Astrocyte (in vitro differentiated cells and primary cell): Measurements from ENCODE around the gene FAM193B. TPM values are rescaled to one million over a fixed set of nuclear protein-coding genes. Genes with fewer than 3 reads are reported as not detected.

ENCODE experiments used
- DNase-seq: peaks from one replicate; pipeline ENCODE4 v3.0.0-alpha.2; 2010; ENCODE audit warnings: low read depth
- FAIRE-seq: peaks from 2 replicates; lab custom pipeline; 2011; peaks lifted over from hg19 to GRCh38; lab: Jason Lieb, UNC
- H2AFZ ChIP-seq: 2 replicates; pipeline ENCODE4 v1.6.0; 2012; ENCODE audit warnings: low read depth, low read length, inconsistent platforms
- H3K27ac ChIP-seq: 2 replicates; pipeline ENCODE4 v1.5.1; 2011; ENCODE audit warnings: low read depth, low read length, inconsistent platforms
- H3K27me3 ChIP-seq: 2 replicates; pipeline ENCODE4 v1.6.0; 2011; ENCODE audit warnings: low read length, inconsistent platforms; ENCODE audit not compliant: insufficient read depth
- H3K36me3 ChIP-seq: 2 replicates; pipeline ENCODE4 v1.5.1; 2011; ENCODE audit warnings: low read length, inconsistent platforms; ENCODE audit not compliant: insufficient read depth
- H3K4me1 ChIP-seq: 2 replicates; pipeline ENCODE4 v1.5.1; 2011; ENCODE audit warnings: low read length, inconsistent platforms; ENCODE audit not compliant: insufficient read depth
- H3K4me2 ChIP-seq: 2 replicates; pipeline ENCODE4 v1.6.0; 2012; ENCODE audit warnings: low read length, inconsistent platforms
- H3K4me3 ChIP-seq: 2 replicates; pipeline ENCODE4 v1.5.1; 2011; ENCODE audit warnings: low read depth, mild to moderate bottlenecking, low read length, inconsistent platforms; ENCODE audit not compliant: insufficient read depth
- H3K79me2 ChIP-seq: 2 replicates; pipeline ENCODE4 v1.6.0; 2012; ENCODE audit warnings: mild to moderate bottlenecking, low read length, inconsistent platforms; ENCODE audit not compliant: insufficient read depth
- H3K9ac ChIP-seq: 2 replicates; pipeline ENCODE4 v1.6.0; 2012; ENCODE audit warnings: mild to moderate bottlenecking, low read length, inconsistent platforms
- H3K9me3 ChIP-seq: 2 replicates; pipeline ENCODE4 v1.5.1; 2012; ENCODE audit warnings: low read depth, mild to moderate bottlenecking, low read length, inconsistent platforms; ENCODE audit not compliant: insufficient read depth
- H4K20me1 ChIP-seq: 2 replicates; pipeline ENCODE4 v1.6.0; 2012; ENCODE audit warnings: low read length, inconsistent platforms; ENCODE audit not compliant: insufficient read depth
- H3K27ac Mint-ChIP-seq: one replicate; pipeline ENCODE4 v1.8.0; 2021; ENCODE audit warnings: mild to moderate bottlenecking, mixed read lengths; ENCODE audit not compliant: unreplicated experiment
- H3K27me3 Mint-ChIP-seq: one replicate; pipeline ENCODE4 v1.8.0; 2021; ENCODE audit warnings: low read depth, mixed read lengths; ENCODE audit not compliant: unreplicated experiment
- H3K36me3 Mint-ChIP-seq: one replicate; pipeline ENCODE4 v1.8.0; 2021; ENCODE audit warnings: low read depth, mixed read lengths; ENCODE audit not compliant: unreplicated experiment
- H3K4me1 Mint-ChIP-seq: one replicate; pipeline ENCODE4 v1.8.0; 2021; ENCODE audit warnings: low read depth, mixed read lengths; ENCODE audit not compliant: unreplicated experiment
- H3K4me3 Mint-ChIP-seq: one replicate; pipeline ENCODE4 v1.8.0; 2021; ENCODE audit warnings: mild to moderate bottlenecking, moderate library complexity, mixed read lengths; ENCODE audit not compliant: unreplicated experiment
- H3K9me3 Mint-ChIP-seq: one replicate; pipeline ENCODE4 v1.8.0; 2021; ENCODE audit warnings: mild to moderate bottlenecking, mixed read lengths; ENCODE audit not compliant: unreplicated experiment
- CTCF ChIP-seq: IDR thresholded peaks from 2 replicates; pipeline ENCODE4 v1.5.1; 2011; ENCODE audit warnings: low read depth, mild to moderate bottlenecking, inconsistent platforms, low read length, moderate library complexity; ENCODE audit not compliant: insufficient read depth
- EZH2 ChIP-seq: IDR thresholded peaks from 2 replicates; pipeline ENCODE4 v1.6.1; 2012; ENCODE audit warnings: mild to moderate bottlenecking, low read length, inconsistent platforms; ENCODE audit not compliant: insufficient read depth
- total RNA-seq: library from RNA; stranded (reverse); gene quantifications from 2 replicates; pipeline ENCODE4 v1.2.1, GENCODE V29; 2021

Gene FAM193B
- total RNA-seq, 1 donor from 2014 or later, result 48.3 TPM

GRCh38 chr5:177490992-177491391 is 63.4 kb downstream of the FAM193B start:
- Histone ChIP-seq H4K20me1 (peaks cover 81% of the 10 kb centered on the region), H3K27ac (peak overlapping the region; percentile 31), H2AFZ (no peak overlapping the region), H3K4me2 (peak overlapping the region; percentile 55), H3K4me3 (no peak overlapping the region), H3K36me3 (peaks cover 47% of the 10 kb centered on the region), H3K9me3 (no peaks in the 10 kb centered on the region), H3K9ac (no peak overlapping the region), H3K4me1 (peaks cover 64% of the 10 kb centered on the region), H3K27me3 (no peaks in the 10 kb centered on the region), H3K79me2 (peaks cover 90% of the 10 kb centered on the region)
- peaks cover 10% of the 10 kb centered on the region for H3K36me3 Mint-ChIP-seq
- peak overlapping the region; percentile 69 for H3K27ac Mint-ChIP-seq
- no peak for FAIRE-seq
- TF ChIP-seq CTCF (no peak), EZH2 (no peak)
- H3K4me3 Mint-ChIP-seq, result peak overlapping the region; percentile 62
- DNase-seq, result no peak
- H3K4me1 Mint-ChIP-seq, result peaks cover 32% of the 10 kb centered on the region
- no peaks in the 10 kb centered on the region for H3K27me3 Mint-ChIP-seq
- no peaks in the 10 kb centered on the region for H3K9me3 Mint-ChIP-seq

GRCh38 chr5:177490311-177490991 is 63.9 kb downstream of the FAM193B start:
- H3K4me1 ChIP-seq, result peaks cover 59% of the 10 kb centered on the region
- Mint-ChIP-seq H3K27me3 (no peaks in the 10 kb centered on the region), H3K27ac (peak overlapping the region; percentile 69), H3K36me3 (peaks cover 14% of the 10 kb centered on the region), H3K9me3 (no peaks in the 10 kb centered on the region), H3K4me3 (peak overlapping the region; percentile 64), H3K4me1 (peaks cover 35% of the 10 kb centered on the region)
- no peak for DNase-seq
- no peak overlapping the region for H2AFZ ChIP-seq
- H3K27me3 ChIP-seq, result no peaks in the 10 kb centered on the region
- H3K27ac ChIP-seq, result peak overlapping the region; percentile 31
- H3K4me2 ChIP-seq, result peak overlapping the region; percentile 55
- peak overlapping the region; percentile 27 for H3K9ac ChIP-seq
- H4K20me1 ChIP-seq, result peaks cover 83% of the 10 kb centered on the region
- H3K79me2 ChIP-seq, result peaks cover 90% of the 10 kb centered on the region
- H3K4me3 ChIP-seq, result no peak overlapping the region
- peaks cover 49% of the 10 kb centered on the region for H3K36me3 ChIP-seq
- FAIRE-seq, result no peak
- H3K9me3 ChIP-seq, result no peaks in the 10 kb centered on the region
- TF ChIP-seq CTCF (no peak), EZH2 (no peak)

- Histone ChIP-seq H2AFZ (no peak overlapping the region), H3K27me3 (no peaks in the 10 kb centered on the region), H3K9ac (peak overlapping the region; percentile 16), H3K36me3 (peaks cover 57% of the 10 kb centered on the region), H3K9me3 (no peaks in the 10 kb centered on the region), H3K4me1 (peaks cover 62% of the 10 kb centered on the region), H3K4me2 (peak overlapping the region; percentile 55), H3K27ac (no peak overlapping the region), H3K4me3 (no peak overlapping the region), H3K79me2 (peaks cover 88% of the 10 kb centered on the region), H4K20me1 (peaks cover 93% of the 10 kb centered on the region)
- FAIRE-seq (no peak), DNase-seq (no peak)
- H3K27me3 Mint-ChIP-seq, result no peaks in the 10 kb centered on the region
- H3K4me1 Mint-ChIP-seq, result peaks cover 46% of the 10 kb centered on the region
- peak overlapping the region; percentile 45 for H3K4me3 Mint-ChIP-seq
- TF ChIP-seq EZH2, result no peak
- no peak for TF ChIP-seq CTCF
- peak overlapping the region; percentile 18 for H3K27ac Mint-ChIP-seq
- no peaks in the 10 kb centered on the region for H3K9me3 Mint-ChIP-seq
- peaks cover 26% of the 10 kb centered on the region for H3K36me3 Mint-ChIP-seq
Measured at GRCh38 chr5:177489119-177489716, 65.1 kb downstream of the FAM193B start.
